Measurements from ENCODE around the gene TRIM8.

DNA sequence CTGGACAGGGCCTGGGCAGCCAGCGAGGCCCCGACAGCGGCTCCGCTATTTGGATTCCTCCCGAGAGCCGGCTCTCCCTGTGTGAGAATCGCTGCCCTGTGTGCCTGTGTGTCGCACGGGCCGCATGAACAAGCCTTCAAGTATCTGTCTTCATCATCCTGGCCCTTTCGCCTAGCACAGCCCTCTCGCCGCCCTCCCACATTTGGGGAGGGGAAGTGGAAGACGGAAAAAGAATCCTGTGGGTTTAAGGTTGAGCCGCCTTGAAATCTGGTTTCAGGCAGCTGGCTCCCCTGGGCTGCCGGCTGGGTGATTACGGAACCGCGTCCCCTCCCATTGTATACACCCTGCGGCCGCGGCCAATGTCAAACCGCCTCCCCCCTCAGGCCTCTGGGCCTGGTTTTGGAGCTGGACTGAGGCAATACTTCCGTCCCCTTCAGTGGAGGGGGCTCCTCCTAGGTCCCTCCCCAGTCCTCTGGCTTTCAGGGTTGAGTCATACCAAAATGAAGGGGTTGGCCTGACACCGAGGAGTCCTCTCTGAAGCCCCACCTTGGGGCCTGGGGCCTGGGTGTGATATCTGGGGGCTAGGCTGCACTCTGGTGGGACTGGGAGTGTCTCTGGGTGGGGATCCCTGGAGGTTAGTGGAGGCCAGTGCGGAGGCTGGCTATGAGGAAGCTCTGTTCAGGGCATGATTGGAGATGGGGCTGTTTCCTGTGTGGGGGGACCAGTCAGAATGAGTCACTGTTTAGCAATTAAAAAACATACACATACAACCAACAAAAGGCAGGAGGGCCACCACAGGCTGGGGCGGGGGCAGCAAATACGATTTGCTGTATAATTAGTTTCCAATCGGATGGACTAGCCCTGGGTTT lies 1.7 kb downstream of the TRIM8 start:
- TF ChIP-seq, protein P1, sequence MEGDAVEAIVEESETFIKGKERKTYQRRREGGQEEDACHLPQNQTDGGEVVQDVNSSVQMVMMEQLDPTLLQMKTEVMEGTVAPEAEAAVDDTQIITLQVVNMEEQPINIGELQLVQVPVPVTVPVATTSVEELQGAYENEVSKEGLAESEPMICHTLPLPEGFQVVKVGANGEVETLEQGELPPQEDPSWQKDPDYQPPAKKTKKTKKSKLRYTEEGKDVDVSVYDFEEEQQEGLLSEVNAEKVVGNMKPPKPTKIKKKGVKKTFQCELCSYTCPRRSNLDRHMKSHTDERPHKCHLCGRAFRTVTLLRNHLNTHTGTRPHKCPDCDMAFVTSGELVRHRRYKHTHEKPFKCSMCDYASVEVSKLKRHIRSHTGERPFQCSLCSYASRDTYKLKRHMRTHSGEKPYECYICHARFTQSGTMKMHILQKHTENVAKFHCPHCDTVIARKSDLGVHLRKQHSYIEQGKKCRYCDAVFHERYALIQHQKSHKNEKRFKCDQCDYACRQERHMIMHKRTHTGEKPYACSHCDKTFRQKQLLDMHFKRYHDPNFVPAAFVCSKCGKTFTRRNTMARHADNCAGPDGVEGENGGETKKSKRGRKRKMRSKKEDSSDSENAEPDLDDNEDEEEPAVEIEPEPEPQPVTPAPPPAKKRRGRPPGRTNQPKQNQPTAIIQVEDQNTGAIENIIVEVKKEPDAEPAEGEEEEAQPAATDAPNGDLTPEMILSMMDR (IDR thresholded peaks at IDR 0.05; ENCODE audit: low read length) = no peak
- no peak for TF ChIP-seq EZH2 (IDR thresholded peaks at IDR 0.05; ENCODE audit: borderline replicate concordance, low read length)
